HL-60/S4 treated with retinoic acid at 250 ng/mL for 4 days and 3 days (cell line): ENCODE results near the gene ESYT2.

Experiments used
- in situ Hi-C: fragments of 300-500 bp; cut with MboI; formaldehyde crosslinking; loops from 2 replicates; pipeline ENCODE4 v1.7.0; 2022; ENCODE audit warnings: low sequenced_read_pairs

The ESYT2 gene

DNA sequence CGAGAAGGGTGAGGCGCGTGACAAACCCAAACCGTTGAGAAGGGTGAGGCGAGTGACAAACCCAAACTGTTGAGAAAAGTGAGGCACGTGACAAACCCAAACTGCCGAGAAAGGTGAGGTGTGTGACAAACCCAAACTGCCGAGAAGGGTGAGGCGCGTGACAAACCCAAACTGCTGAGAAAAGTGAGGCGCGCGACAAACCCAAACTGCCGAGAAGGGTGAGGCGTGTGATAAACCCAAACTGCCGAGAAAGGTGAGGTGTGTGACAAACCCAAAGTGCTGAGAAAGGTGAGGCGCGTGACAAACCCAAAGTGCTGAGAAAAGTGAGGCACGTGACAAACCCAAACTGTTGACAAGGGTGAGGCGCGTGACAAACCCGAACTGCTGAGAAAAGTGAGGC, 25.0 kb downstream of the ESYT2 start:
- in situ Hi-C loops, result no loop called here

DNA sequence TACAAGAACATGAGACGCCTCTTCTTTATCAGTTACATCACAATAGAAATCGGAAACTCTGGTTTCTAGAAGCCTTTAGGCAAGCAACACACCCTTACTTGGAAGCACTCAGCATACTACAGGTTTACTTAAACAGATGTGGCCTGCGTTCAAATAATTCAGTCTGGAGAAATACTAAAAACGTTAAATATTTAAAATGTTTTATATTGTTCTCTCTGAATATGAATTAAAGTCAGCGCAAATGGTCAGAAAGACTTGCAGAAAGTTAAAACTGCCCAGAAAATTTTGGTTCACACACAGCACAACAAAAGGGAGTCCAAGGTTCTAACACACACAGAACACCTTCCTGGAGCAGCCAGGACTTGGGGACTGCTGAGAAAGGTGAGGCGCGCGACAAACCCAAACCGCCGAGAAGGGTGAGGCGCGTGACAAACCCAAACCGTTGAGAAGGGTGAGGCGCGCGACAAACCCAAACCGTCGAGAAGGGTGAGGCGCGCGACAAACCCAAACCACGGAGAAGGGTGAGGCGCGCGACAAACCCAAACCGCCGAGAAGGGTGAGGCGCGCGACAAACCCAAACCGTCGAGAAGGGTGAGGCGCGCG, 25.8 kb downstream of the ESYT2 start:
- in situ Hi-C loops, result no loop called here

DNA sequence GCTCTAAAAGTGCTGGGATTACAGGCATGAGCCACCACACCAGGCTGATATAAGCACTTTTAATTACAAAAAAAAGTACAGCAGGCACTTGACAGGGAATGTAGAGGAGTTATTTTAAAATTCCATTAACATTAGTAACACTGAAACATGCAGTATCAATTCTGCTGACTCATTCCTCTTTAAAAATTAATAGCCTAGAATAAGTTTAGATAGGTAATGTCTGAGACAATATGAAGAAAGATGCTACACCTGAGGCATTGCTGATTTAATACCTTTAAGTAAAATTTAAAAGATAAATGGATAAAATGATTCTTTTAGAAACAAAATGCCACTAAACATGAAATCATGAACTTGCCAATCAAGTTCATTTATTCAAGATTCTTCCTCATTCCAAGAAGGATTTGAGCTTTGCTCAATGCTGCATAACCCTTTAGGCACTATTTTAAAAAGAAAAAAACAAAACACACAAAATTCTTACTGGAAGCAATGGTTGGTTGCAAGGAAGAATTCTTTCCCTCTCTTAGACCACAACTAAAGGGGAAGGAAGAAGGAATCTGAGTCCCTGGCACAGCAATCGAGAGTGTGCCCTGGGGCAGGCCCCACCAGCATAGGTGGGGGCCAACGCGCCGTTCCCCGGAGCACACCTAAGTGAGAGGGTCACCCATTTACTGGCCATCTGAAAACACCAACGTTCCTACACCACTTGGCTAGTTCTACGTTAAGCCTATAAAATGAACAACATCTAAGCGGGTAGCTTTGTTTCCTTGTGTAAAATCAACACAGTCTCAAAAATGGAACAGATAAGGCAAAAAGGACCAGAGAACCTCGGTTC, 26.6 kb downstream of the ESYT2 start:
- in situ Hi-C loops, result no loop called here

DNA sequence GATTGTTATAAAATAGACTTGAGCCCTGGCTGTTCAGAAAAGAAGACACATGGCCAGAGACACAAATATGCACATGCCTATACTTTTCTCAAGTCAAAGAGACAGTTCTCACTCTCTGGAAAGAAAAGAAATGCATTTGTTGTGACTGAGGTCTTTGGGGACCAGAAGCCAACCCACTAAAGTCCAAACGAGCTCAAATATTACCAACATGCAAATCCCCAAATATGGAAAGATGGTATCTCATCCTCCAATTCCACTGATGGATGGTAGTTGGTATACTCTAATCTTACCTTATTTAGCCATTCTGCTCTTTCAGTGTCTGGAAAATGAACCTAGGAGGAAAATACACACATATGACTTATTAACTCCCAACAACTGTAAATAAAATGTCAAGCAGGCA, 30.6 kb downstream of the ESYT2 start:
- in situ Hi-C loops, result no loop called here

DNA sequence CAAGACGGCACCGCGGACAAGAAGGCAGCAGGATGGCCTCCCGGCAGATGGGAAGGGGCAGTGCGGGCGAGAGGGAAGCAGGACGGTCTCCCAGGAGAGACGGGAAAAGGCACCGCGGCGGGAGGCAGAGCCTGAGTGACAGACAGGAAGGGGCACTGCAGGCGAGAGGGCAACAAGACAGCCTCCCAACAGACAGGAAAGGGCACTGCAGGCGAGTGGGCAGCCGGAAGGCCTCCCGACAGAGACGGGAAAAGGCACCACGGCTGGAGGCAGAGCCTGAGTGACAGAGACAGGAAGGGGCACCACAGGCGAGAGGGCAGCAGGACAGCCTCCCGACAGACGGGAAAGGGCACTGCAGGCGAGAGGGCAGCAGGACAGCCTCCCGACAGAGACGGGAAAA, 32.6 kb downstream of the ESYT2 start:
- in situ Hi-C loops, result no loop called here

DNA sequence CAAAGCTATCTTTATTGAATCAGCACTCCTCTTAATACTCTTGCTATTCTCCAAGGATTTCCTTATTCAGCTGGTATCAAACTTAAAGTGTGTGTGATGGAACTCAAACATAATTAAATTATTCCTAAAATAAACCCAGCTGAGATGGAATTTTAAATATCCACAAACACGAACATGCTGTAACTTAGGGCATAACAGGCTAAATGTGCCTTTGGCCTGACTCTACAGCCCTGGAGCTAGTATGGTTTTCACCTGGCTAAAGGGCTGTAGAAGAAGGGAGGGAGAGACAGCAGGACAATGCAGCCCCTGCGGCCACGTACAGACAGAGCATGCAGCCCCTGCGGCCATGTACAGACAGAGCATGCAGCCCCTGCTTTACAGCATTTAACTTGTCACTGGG, 34.0 kb downstream of the ESYT2 start:
- in situ Hi-C loops, result no loop called here

DNA sequence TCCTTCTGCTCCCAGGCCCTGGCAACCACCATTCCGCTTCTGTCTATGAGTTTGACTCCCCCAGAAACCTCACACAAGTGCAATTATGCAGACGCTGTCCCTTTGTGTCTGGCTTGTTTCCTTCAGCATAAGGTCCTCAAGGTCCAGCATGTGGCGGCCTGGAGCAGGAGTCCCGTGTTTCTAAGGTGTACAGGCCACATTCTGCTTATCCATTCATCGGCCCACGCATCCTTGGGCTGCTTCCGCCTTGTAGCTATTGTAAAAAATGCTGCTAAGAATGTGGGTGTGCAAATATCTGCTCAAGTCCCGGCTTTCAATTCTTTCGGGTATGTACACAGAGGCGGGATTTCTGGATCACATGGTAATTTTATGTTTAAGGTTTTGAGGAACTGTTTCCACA, 38.2 kb downstream of the ESYT2 start:
- in situ Hi-C loops, result no loop called here

DNA sequence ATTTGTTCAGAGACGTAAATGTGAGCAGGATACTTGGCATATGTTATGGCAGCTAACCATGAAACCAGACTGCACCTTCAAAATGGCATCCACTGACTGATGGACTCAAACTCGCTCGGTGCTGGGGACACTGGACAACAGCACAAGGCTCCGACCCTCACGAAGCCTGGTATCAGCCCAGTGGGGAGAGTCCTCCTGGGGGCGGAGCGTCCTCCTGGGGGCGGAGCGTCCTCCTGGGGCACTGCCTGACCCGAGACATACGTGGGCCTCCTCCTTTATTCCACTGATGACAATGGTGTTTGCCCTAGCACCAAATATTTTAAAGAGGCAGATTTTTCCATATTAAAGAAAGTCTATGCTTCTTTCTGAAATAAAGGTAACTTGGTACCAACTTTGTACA, 39.5 kb downstream of the ESYT2 start:
- in situ Hi-C loops, result no loop called here

DNA sequence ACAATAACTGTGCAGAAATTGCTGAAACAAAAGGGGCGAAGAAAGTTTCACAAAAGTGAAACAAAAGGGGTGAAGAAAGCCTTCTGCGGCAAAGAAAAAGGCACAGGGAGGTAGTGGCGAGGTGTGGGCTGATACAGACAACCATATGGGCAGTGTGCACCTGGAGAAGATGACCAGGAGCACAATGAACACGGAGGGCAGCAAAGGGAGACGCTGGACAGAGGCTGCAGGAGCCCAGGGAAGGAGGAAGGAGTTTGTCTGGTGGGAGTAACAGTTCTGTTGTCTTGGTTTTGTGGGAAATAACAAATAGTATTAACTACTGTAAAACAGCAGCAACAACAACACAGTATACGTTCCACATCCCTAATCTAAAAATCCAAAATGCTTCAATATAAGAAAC, 42.4 kb downstream of the ESYT2 start:
- in situ Hi-C loops, result no loop called here

DNA sequence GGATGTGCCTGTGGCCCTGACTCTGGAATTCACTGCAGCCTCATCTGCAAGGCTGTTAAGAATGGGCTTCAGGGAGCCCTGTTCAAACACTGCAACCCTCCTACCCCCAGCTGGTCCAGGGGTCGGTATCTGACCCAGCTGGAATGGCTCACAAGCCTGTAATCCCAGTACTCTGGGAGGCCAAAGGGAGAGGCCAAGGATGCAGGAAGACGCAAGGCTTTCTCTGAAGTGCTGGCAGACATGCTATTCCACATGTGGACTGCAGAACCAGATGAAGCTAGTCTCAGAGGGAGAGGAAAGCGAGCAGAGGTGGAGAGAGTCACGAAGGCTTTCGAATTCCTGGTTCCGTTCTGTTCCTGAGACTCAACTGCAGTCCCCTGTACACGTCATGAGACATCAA, 45.0 kb downstream of the ESYT2 start:
- in situ Hi-C loops, result no loop called here

DNA sequence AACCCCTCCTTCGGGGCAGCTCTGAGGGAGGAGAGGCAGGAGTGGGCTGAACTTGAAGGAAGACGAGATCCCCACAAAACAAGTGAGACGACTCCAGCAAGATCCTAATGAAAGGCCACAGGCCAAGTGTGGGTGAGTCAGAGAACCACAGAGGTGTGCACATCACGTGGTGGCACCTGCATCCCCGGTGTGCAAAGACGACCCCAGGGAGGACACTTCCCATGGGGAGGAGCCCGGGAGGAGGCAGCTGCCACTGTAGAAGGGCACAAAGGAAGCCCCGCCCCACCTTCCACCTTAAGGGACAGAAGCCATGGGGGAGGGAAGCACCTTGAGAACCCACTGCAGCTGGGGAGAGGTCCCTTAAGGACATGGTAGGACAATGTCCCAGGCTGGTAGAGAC, 45.7 kb downstream of the ESYT2 start:
- in situ Hi-C loops, result no loop called here

DNA sequence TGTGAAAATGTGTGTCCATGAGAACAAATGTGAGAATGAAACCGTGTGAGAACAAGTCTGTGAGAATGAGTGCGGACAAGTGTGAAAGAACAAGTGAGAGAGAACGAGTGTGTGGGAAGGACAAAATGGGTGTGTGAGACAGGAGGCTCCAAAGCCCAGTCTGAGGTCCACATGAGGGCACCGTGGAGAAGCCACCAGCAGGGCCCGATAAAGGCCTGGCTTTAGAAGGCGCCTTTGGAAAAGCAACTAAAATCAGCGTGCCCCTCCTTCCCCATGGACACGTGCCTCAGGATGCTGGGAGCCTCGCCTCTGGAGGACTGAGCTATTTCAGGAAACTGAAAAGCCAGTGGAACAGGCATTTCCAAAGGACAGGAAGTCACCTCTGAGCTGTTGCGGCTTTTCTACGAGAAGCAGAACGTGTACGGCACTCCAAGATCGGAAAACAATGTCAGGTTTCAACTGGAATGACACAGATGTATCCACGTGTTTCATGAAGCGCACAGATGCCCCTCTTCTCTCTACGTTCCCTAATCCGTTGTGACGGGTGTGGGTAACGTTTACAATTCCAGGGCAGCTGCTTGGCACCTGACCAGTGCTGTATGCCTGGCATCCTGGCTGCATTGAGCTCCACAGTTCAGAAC, 46.4 kb downstream of the ESYT2 start:
- in situ Hi-C loops, result no loop called here

DNA sequence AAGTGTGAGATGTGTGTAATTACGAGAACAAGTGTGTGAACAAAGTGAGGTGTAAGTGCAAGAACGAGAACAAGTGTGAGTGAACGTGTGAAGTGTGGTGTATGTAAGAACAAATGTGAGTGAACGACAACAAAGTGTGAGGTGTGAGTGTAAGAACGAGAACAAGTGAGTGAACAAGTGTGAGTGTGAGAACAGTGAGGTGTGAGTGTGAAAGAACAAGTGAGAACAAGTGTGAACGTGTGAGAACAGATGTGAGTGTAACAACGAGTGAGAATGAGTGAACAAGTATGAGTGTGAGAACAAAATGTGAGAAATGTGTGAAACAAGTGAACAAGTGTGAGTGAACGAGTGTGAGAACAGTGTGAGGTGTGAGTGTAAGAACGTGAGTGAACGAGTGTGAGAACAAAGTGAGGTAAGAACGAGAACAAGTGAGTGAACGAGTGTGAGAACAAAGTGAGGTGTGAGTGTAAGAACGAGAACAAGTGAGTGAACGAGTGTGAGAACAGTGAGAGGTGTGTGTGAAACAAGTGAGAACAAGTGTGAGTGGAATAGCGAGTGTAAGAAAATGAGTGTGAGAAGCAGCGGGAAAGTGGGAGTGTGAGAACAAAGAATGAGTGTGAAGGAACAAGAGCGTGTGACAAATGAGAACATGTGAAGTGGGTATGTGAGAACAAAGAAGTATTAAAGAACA, 47.2 kb downstream of the ESYT2 start:
- in situ Hi-C loops, result no loop called here

DNA sequence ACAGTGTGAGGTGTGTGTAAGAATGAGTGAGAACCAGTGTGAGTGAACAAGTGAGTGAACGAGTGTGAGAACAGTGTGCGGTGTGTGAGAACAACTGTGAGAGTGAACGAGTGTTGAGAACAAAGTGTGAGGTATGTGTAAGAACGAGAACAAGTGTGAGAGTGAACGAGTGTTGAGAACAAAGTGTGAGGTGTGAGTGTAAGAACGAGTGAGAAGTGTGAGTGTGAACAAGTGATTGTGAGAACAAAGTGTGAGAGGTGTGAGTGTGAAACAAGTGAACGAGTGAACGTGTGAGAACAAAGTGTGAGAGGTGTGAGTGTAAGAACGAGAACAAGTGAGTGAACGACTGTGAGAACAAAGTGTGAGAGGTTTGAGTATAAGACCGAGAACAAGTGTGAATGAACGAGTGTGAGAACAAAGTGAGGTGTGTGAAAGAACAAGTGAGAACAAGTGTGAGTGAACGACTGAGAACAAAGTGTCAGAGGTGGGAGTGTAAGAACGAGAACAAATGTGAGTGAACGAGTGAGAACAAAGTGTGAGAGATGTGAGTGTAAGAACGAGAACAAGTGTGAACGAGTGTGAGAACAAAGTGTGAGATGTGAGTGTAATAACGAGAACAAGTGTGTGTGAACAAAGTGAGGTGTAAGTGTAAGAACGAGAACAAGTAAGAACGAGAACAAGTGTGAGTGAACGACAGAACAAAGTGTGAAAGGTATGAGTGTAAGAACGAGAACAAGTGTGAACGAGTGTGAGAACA, 47.9 kb downstream of the ESYT2 start:
- in situ Hi-C loops, result no loop called here

DNA sequence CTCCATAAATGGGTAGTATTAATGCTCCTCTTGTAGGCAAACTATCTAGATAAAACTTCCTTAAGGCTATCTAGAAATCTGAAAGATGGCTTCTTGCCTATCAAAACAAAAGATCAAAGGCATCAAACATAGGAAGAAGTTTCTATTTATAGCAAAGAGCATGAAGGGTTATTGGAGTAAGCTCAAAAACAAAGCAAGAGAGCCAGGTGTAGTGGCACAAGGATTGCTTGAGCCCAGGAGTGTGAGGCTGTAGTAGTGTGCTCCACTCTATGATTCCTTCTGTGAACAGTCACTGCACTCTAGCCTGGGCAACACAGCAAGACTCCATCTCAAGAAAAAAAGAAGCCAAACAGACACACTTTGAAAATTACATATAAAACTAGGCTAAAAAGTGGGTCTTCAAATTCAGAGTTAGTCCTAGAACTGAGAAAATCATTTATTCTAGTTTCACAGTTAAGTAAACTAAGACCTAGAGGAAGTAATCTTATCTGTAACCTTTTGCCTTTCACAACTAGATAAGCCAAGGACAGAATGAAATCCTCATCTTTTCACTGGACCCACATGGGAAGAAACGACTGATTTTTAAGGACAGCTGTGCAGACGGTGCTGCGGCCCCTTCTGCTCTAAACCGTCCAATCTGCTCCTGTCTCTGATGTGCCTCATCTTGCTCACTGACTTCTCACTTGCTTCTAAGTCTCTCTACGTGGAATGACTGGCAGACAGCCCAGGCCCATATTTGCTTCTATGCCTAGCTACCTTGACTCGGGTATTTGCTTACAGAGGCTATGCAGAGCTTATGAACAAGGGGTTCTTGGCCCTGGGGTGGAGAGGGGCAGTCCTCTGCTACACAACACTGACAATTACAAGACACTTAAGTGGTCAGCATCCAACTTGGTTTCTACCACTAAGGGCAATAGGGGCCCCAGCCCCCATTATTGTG, 50.0 kb downstream of the ESYT2 start:
- in situ Hi-C loops, result no loop called here

DNA sequence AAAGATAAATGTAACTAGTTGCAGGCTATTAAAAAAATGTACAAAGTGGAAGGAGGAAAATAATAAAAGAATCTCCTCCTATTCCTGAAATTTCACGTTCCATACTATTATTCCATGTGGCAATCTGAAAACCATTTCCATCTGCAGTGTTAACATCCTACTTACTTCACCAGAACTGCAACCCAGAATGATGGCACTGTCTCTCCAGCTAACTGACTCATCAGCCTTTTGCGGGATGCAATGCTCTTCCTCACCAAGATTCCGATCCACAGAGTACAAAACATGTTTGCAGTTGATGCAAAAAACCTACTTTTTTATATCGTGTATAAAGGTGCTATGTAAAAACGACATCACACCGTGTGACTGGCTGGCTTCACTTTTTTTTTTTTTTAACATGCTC, 50.8 kb downstream of the ESYT2 start:
- in situ Hi-C loops, result no loop called here

DNA sequence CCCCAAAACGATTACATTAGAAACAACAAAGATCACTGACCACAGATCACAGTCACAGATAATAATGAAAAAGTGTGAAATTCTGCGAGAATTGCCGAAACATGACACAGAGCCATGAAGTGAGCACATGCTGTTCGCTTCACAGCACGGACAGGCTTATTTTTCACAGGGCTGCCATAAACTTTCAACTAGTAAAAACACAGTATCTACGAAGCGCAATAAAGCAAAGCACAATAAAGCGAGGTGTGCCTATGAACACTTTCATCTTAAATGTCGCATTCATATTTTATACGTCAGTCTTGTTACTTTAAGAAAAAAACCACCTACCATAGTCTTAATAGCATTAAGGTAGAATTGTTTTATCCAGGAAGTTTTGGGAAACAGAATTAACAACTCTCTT, 51.5 kb downstream of the ESYT2 start:
- in situ Hi-C loops, result no loop called here

DNA sequence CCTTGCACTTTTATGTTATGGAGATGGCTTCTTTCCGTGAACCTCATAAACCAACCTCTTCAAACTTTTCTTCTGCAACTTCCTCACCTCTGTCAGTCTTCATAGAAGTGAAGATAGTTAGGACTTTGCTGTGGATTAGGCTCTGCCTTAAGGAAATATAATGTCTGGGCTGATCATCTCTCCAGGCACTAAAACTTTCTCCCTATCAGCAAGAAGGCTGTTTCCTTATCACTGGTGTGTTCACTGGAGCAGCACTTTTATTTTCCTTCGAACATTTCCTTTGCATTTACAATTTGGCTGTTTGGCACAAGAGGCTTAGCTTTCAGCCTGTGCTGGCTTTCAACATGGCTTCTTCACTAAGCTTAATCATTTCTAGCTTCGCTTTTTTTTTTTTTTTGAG, 52.8 kb downstream of the ESYT2 start:
- in situ Hi-C loops, result no loop called here

DNA sequence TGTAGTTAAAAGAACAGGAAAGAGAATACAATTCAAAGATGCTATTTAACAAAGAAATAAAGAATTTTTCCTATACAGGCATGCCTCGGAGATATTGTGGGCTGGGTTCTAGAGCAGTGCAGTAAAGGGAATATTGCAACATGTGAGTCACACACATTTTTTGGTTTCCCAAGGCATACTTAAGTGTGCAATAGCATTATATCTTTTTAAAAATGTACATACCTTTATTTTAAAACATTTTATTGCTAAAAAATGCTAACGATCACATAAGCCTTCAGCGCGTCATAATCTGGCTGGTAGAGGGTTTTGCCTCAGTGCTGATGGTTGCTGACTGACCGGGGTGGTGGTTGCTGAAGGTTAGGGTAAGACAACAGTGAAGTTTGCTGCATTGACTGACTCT, 54.4 kb downstream of the ESYT2 start:
- in situ Hi-C loops, result no loop called here

DNA sequence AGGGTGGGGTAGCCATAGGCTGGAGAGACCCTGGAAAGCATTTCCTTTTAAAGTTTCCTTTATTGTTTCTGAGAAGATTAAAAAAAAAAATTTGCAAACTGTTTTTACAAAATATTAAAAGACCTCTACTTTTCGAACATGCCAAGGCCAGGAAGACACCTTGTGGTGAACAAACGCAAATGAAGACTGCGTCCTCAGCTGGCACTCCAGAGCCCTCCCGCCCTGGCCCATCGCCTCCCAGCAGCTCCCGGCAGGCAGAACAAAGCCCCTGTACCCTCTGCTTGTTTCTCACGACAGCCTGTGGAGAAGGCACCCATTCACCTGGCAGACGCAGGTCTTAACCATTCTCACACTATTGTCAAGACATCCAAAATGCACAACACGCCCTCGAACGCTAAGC, 56.4 kb downstream of the ESYT2 start:
- in situ Hi-C loops, result no loop called here
